GM19351 (cell line): ENCODE measurements around the gene DIP2B.

Source experiments
- ATAC-seq: cut with Tn5 transposase; IDR thresholded peaks from one replicate; pipeline ENCODE4 v1.9.1; 2021; ENCODE audit warnings: mild to moderate bottlenecking, moderate library complexity; ENCODE audit not compliant: unreplicated experiment

The DIP2B gene

DNA sequence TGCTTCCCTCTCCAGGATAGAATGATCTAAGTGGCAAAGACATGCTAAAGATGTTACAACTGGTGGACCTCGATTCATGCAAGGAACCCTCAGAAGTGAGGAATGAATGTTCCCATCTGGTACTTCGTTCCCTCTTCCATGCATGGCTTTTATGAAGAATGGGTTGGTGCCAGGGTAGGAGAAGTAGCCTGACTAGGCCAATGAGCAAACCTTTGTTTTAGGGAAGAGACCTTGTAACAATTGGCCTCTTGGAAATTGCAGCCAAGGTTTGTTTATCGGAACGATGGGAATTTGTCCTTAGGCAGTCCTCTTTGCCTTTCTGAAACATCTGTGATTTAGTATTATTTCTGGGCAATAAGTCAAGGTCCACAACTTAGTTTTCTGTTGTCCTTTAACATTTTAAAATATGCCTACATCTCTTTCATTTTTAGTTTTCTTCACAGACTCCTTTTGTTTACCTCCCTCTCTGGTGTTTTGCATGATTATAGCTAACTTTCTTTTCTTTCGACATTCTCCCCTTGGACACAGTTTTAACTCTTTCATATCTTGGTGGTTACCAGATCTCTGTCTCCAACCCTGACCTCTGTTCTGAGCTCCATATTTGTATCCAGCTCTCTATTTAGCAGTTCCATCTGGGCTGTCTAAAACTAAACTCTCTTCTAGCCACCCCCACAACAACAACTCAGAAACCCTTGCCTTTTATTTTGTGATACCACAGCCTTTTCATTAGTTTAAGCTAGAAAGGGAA is 70.0 kb downstream of the DIP2B start:
- ATAC-seq = no peak

DNA sequence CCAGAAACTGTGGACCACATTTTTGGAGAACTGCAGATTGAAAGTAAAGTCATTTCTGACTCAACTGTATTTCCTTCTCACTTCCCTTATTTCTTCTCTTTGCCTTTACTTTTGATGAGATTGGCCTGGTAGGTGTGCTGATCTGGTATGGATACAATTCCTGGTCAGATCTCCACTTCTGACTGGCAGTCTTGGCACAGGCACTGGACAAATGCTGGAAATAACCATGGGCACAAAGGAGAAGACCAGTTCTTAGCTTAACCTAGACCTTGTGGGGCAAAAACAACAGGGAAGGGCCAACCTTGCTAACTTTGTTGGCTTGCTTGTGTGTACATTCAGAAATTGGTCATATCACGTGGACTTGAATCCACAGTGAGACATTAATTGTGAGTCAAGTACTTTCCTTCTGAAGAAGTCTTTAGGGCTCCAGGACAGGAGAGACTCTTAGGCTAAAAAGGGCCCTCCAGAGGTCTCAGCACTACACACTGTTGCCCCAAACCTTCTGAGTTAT is 75.0 kb downstream of the DIP2B start:
- no peak for ATAC-seq

DNA sequence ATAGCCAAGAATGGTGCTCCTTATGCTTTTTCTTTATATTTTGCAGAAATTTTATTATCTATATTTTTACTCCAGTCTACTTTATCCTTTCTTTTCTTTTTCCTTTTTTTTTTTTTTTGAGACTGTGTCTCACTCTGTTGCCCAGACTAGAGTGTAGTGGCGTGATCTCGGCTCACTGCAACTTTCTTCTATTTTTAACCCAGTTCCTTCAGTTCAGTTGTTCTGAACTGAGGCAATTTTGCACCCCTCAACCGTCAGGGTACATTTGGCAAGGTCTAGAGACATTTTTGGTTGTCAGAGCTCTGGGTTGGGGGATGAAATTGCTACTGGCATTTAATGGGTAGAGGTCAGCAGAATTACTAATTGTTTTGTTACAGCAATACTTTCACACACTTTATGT is 75.7 kb downstream of the DIP2B start:
- ATAC-seq = no peak

DNA sequence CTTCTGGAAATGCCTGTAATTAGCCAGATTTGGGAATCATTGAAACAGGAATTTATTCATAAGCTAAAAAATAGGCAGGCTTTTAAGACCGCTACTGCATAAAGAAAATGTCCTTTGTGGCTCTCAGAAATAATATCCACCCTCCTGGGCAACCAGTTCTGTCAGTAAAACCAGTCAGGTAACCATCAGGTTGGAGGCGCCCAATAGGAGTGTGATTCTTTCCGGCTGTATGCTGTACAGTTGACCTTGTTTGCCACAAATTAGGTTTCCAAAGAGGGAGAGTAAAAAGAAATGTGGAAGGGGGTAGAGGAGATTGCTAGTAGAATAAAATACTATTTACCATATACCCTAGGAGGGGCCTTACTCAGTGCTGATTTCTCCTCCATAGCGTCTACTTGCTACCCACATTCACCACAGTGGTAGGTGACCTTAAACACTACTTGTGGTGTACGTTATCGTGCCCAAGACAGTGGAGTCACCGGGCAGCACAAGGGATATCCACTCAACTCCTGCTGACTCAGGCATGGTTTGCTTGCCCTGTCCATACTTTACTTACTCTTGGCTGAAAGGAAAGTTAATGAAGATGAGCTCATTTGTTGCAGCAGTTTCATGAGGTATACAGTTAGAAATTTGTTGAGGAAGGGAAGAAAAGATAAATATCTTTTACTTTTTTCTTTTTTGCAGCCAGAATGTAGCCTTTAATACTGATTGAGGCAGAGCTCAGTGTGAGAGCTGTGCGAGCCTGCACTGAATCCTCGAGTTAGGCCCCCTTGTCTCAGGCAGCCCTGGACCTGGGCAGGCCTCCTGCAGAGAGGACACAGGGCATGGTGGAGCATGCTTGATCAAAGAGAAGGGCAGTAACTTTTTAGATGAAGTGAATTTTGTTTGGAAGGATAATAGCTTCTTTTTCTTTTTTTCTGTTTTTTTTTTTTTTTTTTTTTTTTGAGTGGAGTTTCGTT is 76.7 kb downstream of the DIP2B start:
- ATAC-seq = no peak

DNA sequence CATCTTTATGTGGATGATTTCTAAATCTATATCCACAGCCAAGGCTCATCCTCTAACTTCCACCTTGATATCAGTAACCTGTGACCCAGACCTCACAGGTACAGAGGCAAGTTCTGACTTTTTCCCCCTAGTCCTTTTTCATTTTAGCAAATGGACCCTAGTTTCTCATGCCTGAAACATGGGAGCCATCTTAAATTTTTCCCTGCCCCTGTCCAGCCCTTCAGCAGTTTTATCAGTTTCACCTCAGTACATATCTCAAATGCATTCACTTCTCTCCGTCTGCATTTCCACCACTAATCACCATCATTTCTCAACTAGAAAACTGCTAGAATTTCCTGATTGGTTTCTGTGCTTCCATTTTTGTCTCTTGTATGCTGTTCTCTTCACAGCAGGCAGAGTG is 79.3 kb downstream of the DIP2B start:
- ATAC-seq = no peak

DNA sequence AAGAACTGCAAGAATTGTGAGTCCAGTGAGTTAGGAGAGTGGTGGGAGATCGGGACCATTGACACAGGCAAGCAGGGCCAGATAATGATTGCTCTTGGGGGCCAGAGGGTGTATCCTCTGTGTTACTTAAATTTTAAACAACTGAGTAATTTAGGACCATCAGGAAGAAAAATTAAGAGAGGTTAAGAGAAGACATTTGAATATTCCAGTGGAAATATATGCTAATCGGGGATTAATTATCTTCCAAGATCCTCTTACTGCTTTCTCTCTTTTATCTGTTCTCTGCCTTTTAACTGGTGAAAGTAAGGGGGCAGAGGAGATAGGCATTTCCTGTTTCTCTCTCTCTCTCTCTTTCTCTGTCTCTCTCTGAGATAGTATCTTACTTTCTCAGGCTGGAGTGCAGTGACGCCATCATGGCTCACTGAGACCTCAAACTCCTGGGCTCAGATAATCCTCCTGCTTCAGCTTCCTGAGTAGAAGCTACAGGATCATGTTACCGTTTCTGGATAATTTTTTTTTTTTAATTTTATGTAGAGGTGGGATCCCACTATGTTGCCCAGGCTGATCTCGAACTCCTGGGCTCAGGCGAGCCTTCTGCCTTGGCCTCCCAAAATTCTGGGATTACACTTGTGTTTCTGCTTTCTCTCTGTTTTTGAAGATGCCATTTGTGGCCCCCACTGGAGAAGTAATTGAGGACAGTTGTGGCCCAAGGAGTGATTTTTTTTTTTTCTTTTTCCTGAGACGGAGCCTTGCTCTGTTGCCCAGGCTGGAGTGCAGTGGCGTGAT is 85.1 kb downstream of the DIP2B start:
- ATAC-seq = no peak

DNA sequence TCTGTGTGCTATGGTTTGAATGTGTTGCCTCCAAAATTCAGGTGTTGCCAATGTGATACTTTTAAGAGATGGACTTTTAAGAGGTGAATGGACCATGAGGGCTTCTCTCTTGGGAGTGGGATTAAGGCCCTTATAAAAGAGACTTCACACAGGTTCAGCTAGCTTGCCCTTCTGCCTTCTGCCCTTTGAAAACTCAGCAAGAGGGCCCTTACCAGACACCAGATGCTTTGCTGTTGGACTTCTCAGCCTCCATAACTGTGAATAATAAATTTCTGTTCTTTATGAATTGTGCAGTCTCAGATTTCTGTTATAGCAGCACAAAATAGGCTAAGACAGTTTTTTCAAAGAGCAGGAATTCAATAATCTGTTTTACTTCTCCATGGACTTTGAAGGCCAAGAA is 86.1 kb downstream of the DIP2B start:
- ATAC-seq = no peak

DNA sequence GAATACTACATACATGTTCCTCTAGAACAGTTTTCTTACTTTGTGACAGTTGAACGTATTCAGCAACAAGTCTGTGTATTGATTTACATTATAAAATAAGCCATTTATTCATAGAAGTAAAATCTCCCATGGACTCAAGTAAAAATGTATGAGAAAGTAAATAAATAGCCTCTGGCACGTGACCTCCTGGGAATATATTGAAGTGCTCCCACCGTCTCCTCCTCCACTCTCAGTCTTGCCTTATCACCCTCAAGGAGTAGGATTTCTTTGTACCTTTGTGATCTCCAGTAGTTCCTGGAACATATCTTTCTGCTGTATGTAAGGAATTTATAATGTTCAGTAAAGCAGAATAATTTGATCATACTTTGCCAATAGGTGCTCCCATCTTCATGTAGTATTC is 90.9 kb downstream of the DIP2B start:
- no peak for ATAC-seq

DNA sequence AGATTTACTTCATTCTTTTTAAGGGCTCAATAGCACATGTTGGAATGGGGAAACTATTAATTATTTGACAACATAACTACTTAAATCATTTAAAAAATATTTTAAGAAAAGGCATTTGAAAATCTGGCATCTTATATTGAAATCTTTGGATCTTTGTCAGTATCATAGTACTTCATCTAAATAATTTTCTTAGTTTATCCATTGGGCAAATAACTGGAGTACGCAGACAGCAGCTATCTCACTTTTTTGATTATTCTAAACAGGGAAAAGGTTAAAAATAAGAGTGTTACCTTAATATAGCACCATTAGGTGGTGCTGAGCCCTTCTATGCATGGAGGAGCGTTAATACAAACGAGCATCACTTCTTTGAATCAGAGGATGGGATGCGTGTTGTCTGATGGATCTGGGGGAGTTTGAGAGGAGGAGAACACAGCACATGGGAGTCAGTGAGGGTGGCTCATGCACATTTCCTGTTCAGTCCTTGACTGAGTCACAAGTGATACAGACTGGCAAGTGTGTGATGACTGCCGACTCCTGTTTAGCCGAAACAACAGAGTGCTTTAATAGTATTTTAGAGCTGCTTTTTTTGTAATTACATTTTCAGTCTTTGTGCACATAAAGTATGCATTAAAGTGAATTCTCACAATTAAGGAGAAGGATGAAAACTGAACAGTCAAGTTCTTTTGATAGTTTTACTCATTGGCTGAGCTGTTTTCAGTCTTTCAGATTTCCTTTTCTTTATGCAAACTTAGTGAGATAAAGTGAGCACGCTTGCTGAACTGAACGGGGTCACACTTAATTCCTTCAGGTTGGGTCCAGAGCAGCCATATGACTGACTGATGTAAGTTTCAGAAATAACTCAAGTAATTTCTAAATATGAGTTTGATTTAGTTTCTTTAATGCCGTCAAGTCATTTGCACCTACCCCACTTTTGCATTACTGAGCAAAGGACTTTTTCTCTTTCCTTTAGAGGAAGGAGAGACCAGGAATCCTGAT is 92.7 kb downstream of the DIP2B start:
- peak; percentile 91 for ATAC-seq

DNA sequence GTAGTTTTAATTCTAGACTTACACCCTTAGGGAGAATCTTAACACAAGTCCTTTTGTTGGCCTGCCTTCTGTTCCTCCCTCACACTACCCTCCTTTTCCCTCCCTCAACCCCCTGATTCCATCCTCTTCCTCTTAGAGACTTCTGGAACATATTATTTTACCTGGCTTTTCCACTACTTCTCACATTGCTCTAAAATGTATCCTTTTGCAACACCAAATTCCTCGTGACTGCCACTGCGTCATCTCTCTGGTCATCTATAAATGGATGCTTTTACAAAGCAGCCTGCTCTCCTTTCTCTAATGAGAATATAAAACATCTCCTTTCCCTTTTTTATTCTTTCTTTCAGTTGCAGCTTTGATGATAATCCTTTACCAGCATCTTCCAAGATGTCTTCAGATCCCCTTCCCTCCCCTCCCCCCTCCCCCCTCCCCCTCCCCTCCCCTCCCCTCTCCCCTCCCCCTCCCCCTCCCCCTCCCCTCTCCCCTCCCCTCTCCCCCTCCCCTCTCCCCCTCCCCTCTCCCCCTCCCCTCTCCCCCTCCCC is 93.6 kb downstream of the DIP2B start:
- no peak for ATAC-seq

DNA sequence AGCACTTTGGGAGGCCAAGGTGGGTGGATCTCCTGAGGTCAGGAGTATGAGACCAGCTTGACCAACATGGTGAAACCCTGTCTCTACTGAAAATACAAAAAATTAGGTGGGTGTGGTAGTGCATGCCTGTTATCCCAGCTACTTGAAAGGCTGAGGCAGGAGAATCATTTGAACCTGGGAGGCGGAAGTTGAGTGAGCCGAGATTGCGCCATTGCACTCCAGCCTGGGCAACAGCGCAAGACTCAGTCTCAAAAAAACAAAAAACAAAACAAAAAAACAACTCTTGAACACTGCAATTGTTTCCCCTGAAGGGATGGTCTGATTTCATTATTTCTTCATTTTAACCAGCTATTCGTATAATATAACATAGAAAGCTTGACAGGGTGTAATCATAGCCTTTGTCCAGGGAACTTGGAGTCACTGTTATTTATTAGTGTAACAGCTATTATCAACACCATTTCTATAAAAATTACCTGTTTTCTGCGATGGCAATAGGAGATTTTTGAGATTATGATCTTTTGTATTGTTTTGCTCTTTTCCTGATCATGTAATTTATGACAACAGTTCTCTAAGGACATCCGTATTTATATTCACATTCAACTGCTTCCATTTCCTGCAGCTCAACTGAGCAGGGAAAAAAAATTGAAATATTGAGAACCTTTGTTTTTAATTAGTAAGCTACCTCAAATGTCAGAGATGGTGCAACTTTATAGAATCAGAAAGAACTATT is 94.7 kb downstream of the DIP2B start:
- ATAC-seq = no peak

DNA sequence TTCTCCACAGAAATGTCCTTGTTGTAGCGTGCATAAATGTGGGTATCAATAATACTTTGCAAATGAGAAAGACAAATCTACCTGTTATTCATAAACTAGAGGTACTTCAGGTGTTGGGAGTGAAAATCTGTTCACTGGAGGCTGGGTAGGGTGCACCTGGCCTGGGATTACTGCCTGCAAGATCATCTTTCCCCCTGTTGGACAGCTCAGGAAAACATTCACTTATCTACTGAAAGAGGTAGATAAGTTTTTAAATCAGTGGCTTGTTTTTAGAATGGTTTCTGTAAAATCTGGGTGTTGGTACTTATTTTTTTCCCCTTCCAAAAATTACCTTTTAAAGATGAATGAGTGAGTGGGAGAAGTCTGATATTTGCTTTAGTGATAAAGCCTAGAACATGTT is 95.6 kb downstream of the DIP2B start:
- ATAC-seq = no peak

DNA sequence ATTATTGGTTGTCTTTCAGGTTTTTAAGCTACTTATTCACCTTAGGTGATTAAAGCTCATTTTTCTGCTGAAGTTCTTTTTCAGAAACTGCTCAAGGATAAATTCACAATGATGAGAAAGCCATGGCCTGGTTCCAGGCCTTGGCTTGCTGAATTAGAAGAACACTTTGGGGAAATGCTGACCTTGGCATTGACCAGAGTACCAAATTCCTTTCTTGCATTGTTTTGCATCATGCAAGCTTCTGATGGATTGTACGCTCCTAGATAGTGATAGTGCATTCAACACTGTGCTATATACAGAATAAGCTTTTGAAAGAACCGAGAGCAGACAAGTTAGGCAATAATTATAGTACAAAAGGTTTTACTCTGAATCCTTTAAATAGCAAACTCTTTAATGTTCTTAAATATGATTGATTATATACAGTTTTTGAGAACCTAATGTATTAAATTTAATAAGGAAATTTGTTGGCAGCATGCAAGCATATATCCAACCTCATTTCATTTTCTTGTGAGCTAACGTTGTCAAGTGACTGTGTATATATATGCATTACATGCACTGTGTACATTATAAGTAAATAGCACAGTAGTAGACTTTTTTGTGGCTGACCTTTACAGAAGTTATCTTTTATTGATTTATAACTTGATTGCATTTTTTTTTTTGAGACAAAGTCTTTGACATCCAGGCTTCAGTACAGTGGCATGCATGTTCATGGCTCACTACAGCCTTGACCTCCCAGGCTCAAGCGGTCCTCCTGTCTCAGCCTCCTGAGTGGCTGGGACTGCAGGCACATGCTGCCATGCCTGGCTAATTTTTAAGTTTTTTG is 99.2 kb downstream of the DIP2B start:
- no peak for ATAC-seq

DNA sequence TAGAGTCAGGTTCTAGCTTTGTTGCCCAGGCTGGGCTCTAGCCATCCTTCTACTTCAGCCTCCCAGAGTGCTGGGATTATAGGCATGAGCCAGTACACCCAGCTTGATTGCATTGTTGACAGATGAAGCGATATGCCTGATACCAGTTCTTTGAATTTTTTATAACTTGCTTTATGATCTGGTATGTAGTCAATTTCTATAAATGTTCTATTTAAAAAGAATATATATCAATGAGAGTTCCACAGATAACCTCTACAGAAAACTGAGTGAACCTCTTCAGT is 99.8 kb downstream of the DIP2B start:
- no peak for ATAC-seq

DNA sequence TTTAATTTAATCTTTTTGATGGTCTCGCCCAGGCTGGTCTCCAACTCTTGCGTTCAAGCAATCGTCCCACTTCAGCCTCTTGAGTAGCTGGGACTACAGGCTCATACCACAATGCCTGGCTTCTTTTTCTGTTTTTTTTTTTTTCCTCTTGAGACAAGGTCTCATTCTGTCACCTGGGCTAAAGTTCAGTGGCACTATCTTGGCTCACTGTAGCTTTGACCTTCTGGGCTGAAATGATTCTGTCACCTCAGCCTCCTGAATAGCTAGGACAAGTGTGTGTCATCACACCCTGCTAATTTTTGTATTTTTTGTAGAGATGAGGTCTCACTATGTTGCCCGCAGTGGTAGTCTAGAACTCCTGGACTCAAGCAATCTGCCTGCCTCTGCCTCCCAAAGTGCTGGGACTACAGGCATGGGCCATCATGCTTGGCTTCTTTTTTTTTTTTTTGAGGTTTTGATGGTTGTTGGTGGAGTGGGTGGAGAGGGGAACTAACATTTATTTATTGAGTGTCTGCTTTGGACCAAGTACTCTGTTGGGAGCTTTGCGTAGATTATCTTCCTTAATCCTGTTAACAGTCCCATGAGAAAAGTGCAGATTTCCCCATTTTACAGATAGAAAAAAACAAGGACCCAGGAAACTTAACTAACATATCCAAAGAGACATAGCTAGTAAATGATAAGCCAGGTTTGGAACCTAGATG is 102.0 kb downstream of the DIP2B start:
- ATAC-seq = no peak

DNA sequence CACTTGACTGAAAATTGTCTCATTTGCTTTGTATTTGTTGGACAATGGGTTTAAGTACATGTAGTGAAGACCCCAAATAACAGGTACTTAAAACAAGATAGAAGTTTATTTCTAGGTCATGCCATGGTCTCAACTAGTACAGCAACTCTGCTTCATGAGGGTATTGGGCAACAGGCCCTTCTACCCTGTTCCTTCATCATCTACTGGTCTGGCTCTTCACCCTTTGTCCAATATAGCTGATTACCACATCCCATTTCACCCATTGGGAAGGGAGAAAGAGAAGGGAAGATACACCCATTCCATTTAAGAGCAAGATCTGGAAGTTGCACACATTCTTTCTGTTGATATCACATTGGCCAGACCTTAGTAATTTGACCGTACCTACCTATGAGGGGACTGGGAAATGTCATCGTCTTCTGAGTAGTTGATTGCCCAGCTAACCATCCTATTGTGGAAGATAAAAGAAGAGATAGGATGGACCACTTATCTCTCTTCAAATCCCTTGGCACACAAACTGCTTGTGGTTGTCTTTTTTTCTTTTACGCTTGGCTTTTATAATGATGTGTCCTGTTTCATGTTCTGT is 104.6 kb downstream of the DIP2B start:
- ATAC-seq = no peak

DNA sequence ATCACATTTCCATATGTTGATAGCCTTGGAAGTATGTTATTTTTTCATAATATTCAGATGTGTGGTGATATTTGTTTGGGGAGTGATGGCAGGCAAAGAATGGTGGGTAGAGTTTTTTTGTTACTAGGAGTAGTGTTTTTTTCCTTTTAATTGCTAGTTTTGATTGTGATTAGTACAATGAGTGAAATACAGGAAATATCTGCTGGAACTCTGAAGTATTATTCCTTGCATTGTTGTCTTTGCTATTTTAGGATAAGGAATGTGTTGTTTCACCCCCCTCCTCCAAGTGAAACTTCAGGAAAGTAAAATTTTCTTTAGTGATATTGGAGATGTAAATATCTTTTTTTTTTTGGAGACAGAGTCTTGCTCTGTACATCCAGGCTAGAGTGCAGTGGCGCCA is 105.4 kb downstream of the DIP2B start:
- ATAC-seq = no peak
